ENCODE data around the gene MBTD1. TPM values are rescaled to one million over a fixed set of nuclear protein-coding genes. Genes with fewer than 3 reads are reported as not detected.

The MBTD1 gene
- total and polyA plus RNA-seq, 4 donors, result 2.4 to 14.2 (median 7.8) TPM

DNA sequence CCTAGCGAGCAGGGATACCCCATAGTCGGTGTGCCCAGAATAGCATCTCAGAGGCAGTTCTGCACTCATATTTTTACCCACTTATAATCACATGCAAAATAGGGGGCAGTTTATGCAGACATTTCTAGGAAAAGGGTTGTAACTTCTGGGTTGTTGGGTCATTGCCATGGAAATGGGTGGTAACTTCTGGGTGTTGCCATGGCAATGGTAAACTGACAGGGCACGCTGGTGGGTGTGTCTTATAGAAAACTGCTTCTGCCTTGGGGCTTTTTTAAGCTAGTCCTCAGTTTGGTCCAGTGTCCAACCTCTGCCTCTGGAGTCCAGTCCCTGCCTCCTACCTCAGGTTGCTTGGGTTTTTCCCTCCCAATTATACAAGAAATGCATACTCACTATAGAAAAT lies 131.8 kb downstream of the MBTD1 start:
- H3K36me3 ChIP-seq (ENCODE audit: control insufficient read depth in 4 of 4, insufficient read depth in 3 of 4, low read depth in 1 of 4, low read length in 3 of 4), result no peaks in the 10 kb centered on the region
- peaks cover 5 to 18% (median 13%) of the 10 kb centered on the region in 4 donors for H3K4me1 ChIP-seq (ENCODE audit: control insufficient read depth in 4 of 4, insufficient read depth in 4 of 4, low read length in 3 of 4)
- H3K9ac ChIP-seq (ENCODE audit: low read depth in 1 of 2, low read length in 2 of 2), result no peak overlapping the region
- WGBS, result 64% methylated on average over 3 of the region's 3 CpGs
- H3K27ac ChIP-seq (ENCODE audit: low read depth in 1 of 2, low read length in 2 of 2), result no peak overlapping the region
- TF ChIP-seq HNF4G (IDR thresholded peaks at IDR 0.05), result no peak
- no peak for TF ChIP-seq MAX (IDR thresholded peaks at IDR 0.05)
- TF ChIP-seq, protein P1, sequence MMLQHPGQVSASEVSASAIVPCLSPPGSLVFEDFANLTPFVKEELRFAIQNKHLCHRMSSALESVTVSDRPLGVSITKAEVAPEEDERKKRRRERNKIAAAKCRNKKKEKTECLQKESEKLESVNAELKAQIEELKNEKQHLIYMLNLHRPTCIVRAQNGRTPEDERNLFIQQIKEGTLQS (IDR thresholded peaks at IDR 0.05), result no peak
- no peak for TF ChIP-seq JUND (IDR thresholded peaks at IDR 0.05)
- TF ChIP-seq, protein P2, sequence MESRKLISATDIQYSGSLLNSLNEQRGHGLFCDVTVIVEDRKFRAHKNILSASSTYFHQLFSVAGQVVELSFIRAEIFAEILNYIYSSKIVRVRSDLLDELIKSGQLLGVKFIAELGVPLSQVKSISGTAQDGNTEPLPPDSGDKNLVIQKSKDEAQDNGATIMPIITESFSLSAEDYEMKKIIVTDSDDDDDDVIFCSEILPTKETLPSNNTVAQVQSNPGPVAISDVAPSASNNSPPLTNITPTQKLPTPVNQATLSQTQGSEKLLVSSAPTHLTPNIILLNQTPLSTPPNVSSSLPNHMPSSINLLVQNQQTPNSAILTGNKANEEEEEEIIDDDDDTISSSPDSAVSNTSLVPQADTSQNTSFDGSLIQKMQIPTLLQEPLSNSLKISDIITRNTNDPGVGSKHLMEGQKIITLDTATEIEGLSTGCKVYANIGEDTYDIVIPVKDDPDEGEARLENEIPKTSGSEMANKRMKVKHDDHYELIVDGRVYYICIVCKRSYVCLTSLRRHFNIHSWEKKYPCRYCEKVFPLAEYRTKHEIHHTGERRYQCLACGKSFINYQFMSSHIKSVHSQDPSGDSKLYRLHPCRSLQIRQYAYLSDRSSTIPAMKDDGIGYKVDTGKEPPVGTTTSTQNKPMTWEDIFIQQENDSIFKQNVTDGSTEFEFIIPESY (IDR thresholded peaks at IDR 0.05), result no peak
- TF ChIP-seq SP1 (IDR thresholded peaks at IDR 0.05), result no peak
- TF ChIP-seq NR2F2 (IDR thresholded peaks at IDR 0.05), result no peak
- no peak for TF ChIP-seq HNF4A (conservative IDR thresholded peaks at IDR 0.05)
- no peak overlapping the region for H3K4me3 ChIP-seq (ENCODE audit: low read depth in 1 of 3, low read length in 3 of 3)
- no peaks in the 10 kb centered on the region for H3K9me3 ChIP-seq (ENCODE audit: control insufficient read depth in 4 of 4, low read length in 3 of 4)
- peak; percentile 61 for DNase-seq (ENCODE audit: low spot score)
- no peaks in the 10 kb centered on the region for H3K27me3 ChIP-seq (ENCODE audit: control insufficient read depth in 4 of 4, insufficient read depth in 4 of 4, low read length in 3 of 4)

Other genes with a start within 250 kb of the MBTD1 start
- 10 to 100 TPM; 24.5 to 94.0 TPM for gene SPAG9, start 139.2 kb downstream of the MBTD1 start, total RNA-seq
- gene SPAG9, start 139.2 kb downstream of the MBTD1 start, polyA plus RNA-seq, result 10 to 100 TPM; 12.0 to 12.3 TPM
- gene NME1, start 106.5 kb downstream of the MBTD1 start, total RNA-seq, result 10 to 100 TPM; 26.7 to 30.9 TPM
- gene NME1, start 106.5 kb downstream of the MBTD1 start, polyA plus RNA-seq, result 10 to 100 TPM; 83.8 to 97.3 TPM
- gene NME2, start 93.6 kb downstream of the MBTD1 start, total RNA-seq, result 100 to 1,000 TPM; 170 to 182 TPM
- 100 to 1,000 TPM; 202 to 310 TPM for gene NME2, start 93.6 kb downstream of the MBTD1 start, polyA plus RNA-seq
- gene UTP18, start 497 bp upstream of the MBTD1 start, total RNA-seq, result 10 to 100 TPM; 15.7 to 17.4 TPM
- gene UTP18, start 497 bp upstream of the MBTD1 start, polyA plus RNA-seq, result 10 to 100 TPM; 12.4 to 12.6 TPM

Data from liver (tissue), 9 donors.